Measurements from ENCODE around the gene UBE2E2.

UBE2E2 gene

GRCh38 chr3:23376516-23377248, 173.6 kb downstream of the UBE2E2 start:
- H3K27me3 ChIP-seq (ENCODE audit: control insufficient read depth in 2 of 2, insufficient read depth in 2 of 2, low read length in 2 of 2) = no peaks in the 10 kb centered on the region
- no peak overlapping the region for H3K27ac ChIP-seq (ENCODE audit: low read depth in 2 of 2, low read length in 2 of 2)
- H3K4me1 ChIP-seq (ENCODE audit: control insufficient read depth in 2 of 2, insufficient read depth in 2 of 2, low read length in 2 of 2) = no peaks in the 10 kb centered on the region
- H3K36me3 ChIP-seq (ENCODE audit: control insufficient read depth in 2 of 2, insufficient read depth in 2 of 2, low read length in 2 of 2) = no peaks in the 10 kb centered on the region
- H3K9me3 ChIP-seq (ENCODE audit: control insufficient read depth in 2 of 2, low read length in 2 of 2) = no peaks in the 10 kb centered on the region
- no peak overlapping the region for H3K4me3 ChIP-seq (ENCODE audit: low read length in 2 of 2)
- no peak overlapping the region for H3K9ac ChIP-seq (ENCODE audit: low read depth in 1 of 2, low read length in 2 of 2)

- H3K4me1 ChIP-seq (ENCODE audit: control insufficient read depth in 2 of 2, insufficient read depth in 2 of 2, low read length in 2 of 2) = no peaks in the 10 kb centered on the region
- no peak overlapping the region for H3K4me3 ChIP-seq (ENCODE audit: low read length in 2 of 2)
- no peaks in the 10 kb centered on the region for H3K9me3 ChIP-seq (ENCODE audit: control insufficient read depth in 2 of 2, low read length in 2 of 2)
- H3K27me3 ChIP-seq (ENCODE audit: control insufficient read depth in 2 of 2, insufficient read depth in 2 of 2, low read length in 2 of 2) = no peaks in the 10 kb centered on the region
- no peak overlapping the region for H3K9ac ChIP-seq (ENCODE audit: low read depth in 1 of 2, low read length in 2 of 2)
- H3K36me3 ChIP-seq (ENCODE audit: control insufficient read depth in 2 of 2, insufficient read depth in 2 of 2, low read length in 2 of 2) = no peaks in the 10 kb centered on the region
- H3K27ac ChIP-seq (ENCODE audit: low read depth in 2 of 2, low read length in 2 of 2) = no peak overlapping the region
These were observed 175.0 kb downstream of the UBE2E2 start for GRCh38 chr3:23377928-23378672.

- Histone ChIP-seq H3K27ac (ENCODE audit: low read depth in 2 of 2, low read length in 2 of 2) (no peak overlapping the region), H3K36me3 (ENCODE audit: control insufficient read depth in 2 of 2, insufficient read depth in 2 of 2, low read length in 2 of 2) (no peaks in the 10 kb centered on the region), H3K4me3 (ENCODE audit: low read length in 2 of 2) (no peak overlapping the region), H3K27me3 (ENCODE audit: control insufficient read depth in 2 of 2, insufficient read depth in 2 of 2, low read length in 2 of 2) (no peaks in the 10 kb centered on the region), H3K9me3 (ENCODE audit: control insufficient read depth in 2 of 2, low read length in 2 of 2) (no peaks in the 10 kb centered on the region), H3K4me1 (ENCODE audit: control insufficient read depth in 2 of 2, insufficient read depth in 2 of 2, low read length in 2 of 2) (no peaks in the 10 kb centered on the region), H3K9ac (ENCODE audit: low read depth in 1 of 2, low read length in 2 of 2) (no peak overlapping the region)
These were observed 180.7 kb downstream of the UBE2E2 start for GRCh38 chr3:23383875-23384274.

- Histone ChIP-seq H3K4me1 (ENCODE audit: control insufficient read depth in 2 of 2, insufficient read depth in 2 of 2, low read length in 2 of 2) (no peaks in the 10 kb centered on the region), H3K36me3 (ENCODE audit: control insufficient read depth in 2 of 2, insufficient read depth in 2 of 2, low read length in 2 of 2) (no peaks in the 10 kb centered on the region), H3K27ac (ENCODE audit: low read depth in 2 of 2, low read length in 2 of 2) (no peak overlapping the region), H3K9ac (ENCODE audit: low read depth in 1 of 2, low read length in 2 of 2) (no peak overlapping the region), H3K9me3 (ENCODE audit: control insufficient read depth in 2 of 2, low read length in 2 of 2) (no peaks in the 10 kb centered on the region), H3K4me3 (ENCODE audit: low read length in 2 of 2) (no peak overlapping the region), H3K27me3 (ENCODE audit: control insufficient read depth in 2 of 2, insufficient read depth in 2 of 2, low read length in 2 of 2) (no peaks in the 10 kb centered on the region)
These were observed 182.2 kb downstream of the UBE2E2 start for GRCh38 chr3:23385327-23385726.

- H3K9ac ChIP-seq (ENCODE audit: low read depth in 1 of 2, low read length in 2 of 2) = no peak overlapping the region
- H3K4me1 ChIP-seq (ENCODE audit: control insufficient read depth in 2 of 2, insufficient read depth in 2 of 2, low read length in 2 of 2) = no peaks in the 10 kb centered on the region
- peak overlapping the region in 1 of 2 donors; percentile 43 for H3K4me3 ChIP-seq (ENCODE audit: low read length in 2 of 2)
- H3K36me3 ChIP-seq (ENCODE audit: control insufficient read depth in 2 of 2, insufficient read depth in 2 of 2, low read length in 2 of 2) = no peaks in the 10 kb centered on the region
- H3K27ac ChIP-seq (ENCODE audit: low read depth in 2 of 2, low read length in 2 of 2) = no peak overlapping the region
- H3K9me3 ChIP-seq (ENCODE audit: control insufficient read depth in 2 of 2, low read length in 2 of 2) = no peaks in the 10 kb centered on the region
- H3K27me3 ChIP-seq (ENCODE audit: control insufficient read depth in 2 of 2, insufficient read depth in 2 of 2, low read length in 2 of 2) = no peaks in the 10 kb centered on the region
These were observed 184.3 kb downstream of the UBE2E2 start for GRCh38 chr3:23387286-23387918.

- H3K4me1 ChIP-seq (ENCODE audit: control insufficient read depth in 2 of 2, insufficient read depth in 2 of 2, low read length in 2 of 2) = no peaks in the 10 kb centered on the region
- no peaks in the 10 kb centered on the region for H3K27me3 ChIP-seq (ENCODE audit: control insufficient read depth in 2 of 2, insufficient read depth in 2 of 2, low read length in 2 of 2)
- H3K9me3 ChIP-seq (ENCODE audit: control insufficient read depth in 2 of 2, low read length in 2 of 2) = no peaks in the 10 kb centered on the region
- H3K9ac ChIP-seq (ENCODE audit: low read depth in 1 of 2, low read length in 2 of 2) = no peak overlapping the region
- no peaks in the 10 kb centered on the region for H3K36me3 ChIP-seq (ENCODE audit: control insufficient read depth in 2 of 2, insufficient read depth in 2 of 2, low read length in 2 of 2)
- H3K4me3 ChIP-seq (ENCODE audit: low read length in 2 of 2) = peak overlapping the region; percentile 4 to 20
- H3K27ac ChIP-seq (ENCODE audit: low read depth in 2 of 2, low read length in 2 of 2) = no peak overlapping the region
These were observed 186.0 kb downstream of the UBE2E2 start for GRCh38 chr3:23389089-23389488.

GRCh38 chr3:23389686-23390085, 186.6 kb downstream of the UBE2E2 start:
- Histone ChIP-seq H3K9me3 (ENCODE audit: control insufficient read depth in 2 of 2, low read length in 2 of 2) (no peaks in the 10 kb centered on the region), H3K4me3 (ENCODE audit: low read length in 2 of 2) (peak overlapping the region in 1 of 2 donors; percentile 20), H3K27me3 (ENCODE audit: control insufficient read depth in 2 of 2, insufficient read depth in 2 of 2, low read length in 2 of 2) (no peaks in the 10 kb centered on the region), H3K4me1 (ENCODE audit: control insufficient read depth in 2 of 2, insufficient read depth in 2 of 2, low read length in 2 of 2) (no peaks in the 10 kb centered on the region), H3K9ac (ENCODE audit: low read depth in 1 of 2, low read length in 2 of 2) (no peak overlapping the region), H3K36me3 (ENCODE audit: control insufficient read depth in 2 of 2, insufficient read depth in 2 of 2, low read length in 2 of 2) (no peaks in the 10 kb centered on the region), H3K27ac (ENCODE audit: low read depth in 2 of 2, low read length in 2 of 2) (no peak overlapping the region)

GRCh38 chr3:23390446-23390845, 187.3 kb downstream of the UBE2E2 start:
- H3K27ac ChIP-seq (ENCODE audit: low read depth in 2 of 2, low read length in 2 of 2) = no peak overlapping the region
- H3K9ac ChIP-seq (ENCODE audit: low read depth in 1 of 2, low read length in 2 of 2) = no peak overlapping the region
- no peaks in the 10 kb centered on the region for H3K27me3 ChIP-seq (ENCODE audit: control insufficient read depth in 2 of 2, insufficient read depth in 2 of 2, low read length in 2 of 2)
- H3K4me1 ChIP-seq (ENCODE audit: control insufficient read depth in 2 of 2, insufficient read depth in 2 of 2, low read length in 2 of 2) = no peaks in the 10 kb centered on the region
- H3K4me3 ChIP-seq (ENCODE audit: low read length in 2 of 2) = no peak overlapping the region
- H3K9me3 ChIP-seq (ENCODE audit: control insufficient read depth in 2 of 2, low read length in 2 of 2) = no peaks in the 10 kb centered on the region
- H3K36me3 ChIP-seq (ENCODE audit: control insufficient read depth in 2 of 2, insufficient read depth in 2 of 2, low read length in 2 of 2) = no peaks in the 10 kb centered on the region

GRCh38 chr3:23390989-23391553, 187.9 kb downstream of the UBE2E2 start:
- no peaks in the 10 kb centered on the region for H3K36me3 ChIP-seq (ENCODE audit: control insufficient read depth in 2 of 2, insufficient read depth in 2 of 2, low read length in 2 of 2)
- no peaks in the 10 kb centered on the region for H3K4me1 ChIP-seq (ENCODE audit: control insufficient read depth in 2 of 2, insufficient read depth in 2 of 2, low read length in 2 of 2)
- no peak overlapping the region for H3K9ac ChIP-seq (ENCODE audit: low read depth in 1 of 2, low read length in 2 of 2)
- H3K27me3 ChIP-seq (ENCODE audit: control insufficient read depth in 2 of 2, insufficient read depth in 2 of 2, low read length in 2 of 2) = no peaks in the 10 kb centered on the region
- no peak overlapping the region for H3K4me3 ChIP-seq (ENCODE audit: low read length in 2 of 2)
- no peak overlapping the region for H3K27ac ChIP-seq (ENCODE audit: low read depth in 2 of 2, low read length in 2 of 2)
- H3K9me3 ChIP-seq (ENCODE audit: control insufficient read depth in 2 of 2, low read length in 2 of 2) = no peaks in the 10 kb centered on the region

GRCh38 chr3:23395115-23395514, 192.0 kb downstream of the UBE2E2 start:
- Histone ChIP-seq H3K9ac (ENCODE audit: low read depth in 1 of 2, low read length in 2 of 2) (no peak overlapping the region), H3K27ac (ENCODE audit: low read depth in 2 of 2, low read length in 2 of 2) (no peak overlapping the region), H3K4me3 (ENCODE audit: low read length in 2 of 2) (no peak overlapping the region), H3K4me1 (ENCODE audit: control insufficient read depth in 2 of 2, insufficient read depth in 2 of 2, low read length in 2 of 2) (no peaks in the 10 kb centered on the region), H3K9me3 (ENCODE audit: control insufficient read depth in 2 of 2, low read length in 2 of 2) (no peaks in the 10 kb centered on the region), H3K27me3 (ENCODE audit: control insufficient read depth in 2 of 2, insufficient read depth in 2 of 2, low read length in 2 of 2) (no peaks in the 10 kb centered on the region), H3K36me3 (ENCODE audit: control insufficient read depth in 2 of 2, insufficient read depth in 2 of 2, low read length in 2 of 2) (no peaks in the 10 kb centered on the region)
